Activated effector memory CD4-positive, alpha-beta T cell treated with anti-CD3 and anti-CD28 coated beads, Interleukin-2, amount 50 U/mL, for 16 hours (primary cell): ENCODE measurements around the gene CHMP5.

ENCODE experiments used
- DNase-seq: peaks from one replicate; pipeline ENCODE4 v3.0.0-alpha.2; 2020

The CHMP5 gene

DNA sequence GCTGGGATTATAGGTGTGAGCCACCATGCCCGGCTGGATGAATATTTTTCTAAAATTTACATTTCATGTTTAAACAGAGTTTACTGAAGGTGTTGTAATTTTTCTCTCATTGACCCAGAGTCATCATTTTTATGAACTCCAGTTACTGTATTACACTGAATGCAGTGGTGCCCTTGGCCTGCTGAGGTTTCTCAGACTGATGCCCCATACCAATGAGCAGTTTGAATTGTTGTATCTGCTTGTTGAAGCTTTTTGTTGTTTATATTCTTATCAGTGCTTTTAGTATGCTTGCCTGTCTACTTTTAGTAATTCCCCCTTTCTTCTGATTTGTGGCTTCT, 55.4 kb downstream of the CHMP5 start:
- DNase-seq: no peak

DNA sequence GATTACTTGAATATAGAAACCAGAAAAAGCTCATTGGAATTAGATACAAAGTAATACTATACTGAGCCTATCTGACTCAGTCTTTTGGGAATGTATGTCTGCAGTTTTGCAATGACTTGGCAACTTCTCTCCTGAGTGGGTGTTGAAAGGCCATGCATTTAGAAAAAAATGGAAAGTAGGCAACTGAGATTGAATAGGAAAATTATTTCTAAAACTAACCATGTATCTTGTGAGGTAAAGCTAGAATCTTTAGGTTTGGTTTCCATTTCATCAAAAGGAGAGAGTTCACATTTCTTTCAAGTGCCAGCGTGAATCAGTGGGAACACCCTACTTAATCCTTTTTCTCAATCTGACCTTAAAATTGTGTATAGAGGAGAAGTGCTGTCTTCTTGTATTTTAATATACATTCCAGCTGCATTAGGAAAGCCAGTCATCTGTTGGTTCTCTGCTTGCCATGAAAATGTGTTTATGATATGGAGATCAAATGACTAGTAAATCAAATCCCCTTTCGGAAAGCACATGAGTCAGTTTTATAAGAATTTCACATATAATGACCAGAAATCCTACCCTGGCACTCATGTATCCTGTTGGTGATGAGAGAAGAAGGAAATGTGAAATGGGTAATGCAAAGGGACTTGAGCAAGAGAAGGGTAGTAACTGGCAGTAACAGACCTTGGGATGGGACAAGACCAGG, 55.9 kb downstream of the CHMP5 start:
- no peak for DNase-seq

DNA sequence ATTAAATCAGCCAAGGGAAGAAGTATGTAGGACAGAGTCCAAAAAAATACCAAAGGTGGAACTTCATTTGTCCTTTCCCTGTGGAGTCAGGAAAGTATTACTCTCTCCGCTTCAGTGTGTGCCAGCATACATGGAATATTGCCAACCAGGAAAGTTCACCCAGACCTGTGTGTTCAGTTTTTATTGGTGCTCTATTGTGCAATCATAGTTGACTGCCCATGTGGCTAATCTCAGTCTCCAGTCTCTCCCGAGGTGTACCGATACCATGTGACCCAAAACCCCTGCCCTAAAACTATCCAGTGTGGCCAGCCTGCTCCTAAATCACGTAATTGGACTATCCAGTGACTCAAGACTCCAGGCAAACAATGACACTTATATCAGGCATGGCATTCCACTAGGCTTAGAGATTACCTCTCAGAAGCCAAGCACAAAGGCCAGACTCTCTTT, 64.3 kb downstream of the CHMP5 start:
- no peak for DNase-seq

DNA sequence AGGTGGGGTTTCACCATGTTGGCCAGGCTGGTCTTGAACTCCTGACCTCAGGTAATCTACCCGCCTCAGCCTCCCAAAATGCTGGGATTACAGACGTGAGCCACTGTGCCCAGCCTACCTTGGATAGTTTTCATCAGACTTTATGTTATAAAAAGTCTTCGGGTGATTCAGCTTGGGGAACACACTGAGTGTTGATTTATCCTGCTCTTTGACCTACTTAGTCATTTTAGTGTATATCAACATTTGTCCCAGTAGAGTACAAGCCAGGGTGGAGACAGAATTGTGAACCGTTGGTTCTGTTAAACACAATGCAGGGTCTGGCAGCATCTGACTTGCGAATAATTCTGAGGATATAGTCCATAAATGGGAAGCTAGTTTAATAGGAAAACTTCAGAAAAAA, 65.1 kb downstream of the CHMP5 start:
- DNase-seq: no peak

DNA sequence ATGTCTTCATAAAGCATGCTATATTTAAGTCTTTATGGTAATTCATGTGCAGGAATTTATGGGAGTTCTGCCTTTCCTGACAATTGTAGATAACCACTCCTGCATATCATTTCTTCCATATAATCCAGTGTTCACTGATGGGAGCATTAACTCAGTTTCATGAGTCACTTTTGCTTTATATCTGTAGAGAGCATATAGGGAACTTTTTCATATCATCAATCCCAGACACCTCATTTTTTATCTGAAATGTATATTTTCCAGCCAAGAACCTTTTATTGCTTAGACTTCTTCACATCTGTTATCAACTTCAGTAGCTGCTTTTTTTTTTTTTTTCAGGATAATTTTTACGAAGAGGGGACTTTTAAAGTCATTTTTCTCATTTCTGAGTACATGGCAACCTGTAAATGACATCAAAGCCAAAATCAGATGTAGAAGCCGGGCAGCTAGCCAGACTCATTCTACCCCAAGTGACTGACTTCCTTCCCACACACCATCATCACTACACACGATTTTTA, 66.6 kb downstream of the CHMP5 start:
- DNase-seq: no peak
